Keratinocyte (primary cell): ENCODE measurements around the gene SCNN1G. TPM values are rescaled to one million over a fixed set of nuclear protein-coding genes. Genes with fewer than 3 reads are reported as not detected.

Experiments
- DNase-seq: peaks from one replicate; pipeline ENCODE4 v3.0.0-alpha.2; 2011; ENCODE audit warnings: low read depth, missing footprints, low spot score
- FAIRE-seq: peaks from 2 replicates; lab custom pipeline; 2011; peaks lifted over from hg19 to GRCh38; lab: Jason Lieb, UNC
- H2AFZ ChIP-seq: 2 replicates; pipeline ENCODE4 v1.6.0; 2012; ENCODE audit warnings: low read length, control low read depth, inconsistent platforms; ENCODE audit not compliant: control insufficient read depth
- H3K27ac ChIP-seq: 2 replicates; pipeline ENCODE4 v1.5.1; 2011; ENCODE audit warnings: low read length; ENCODE audit not compliant: control insufficient read depth, insufficient read depth
- H3K27me3 ChIP-seq: 3 replicates; pipeline ENCODE4 v1.6.0; 2011; ENCODE audit warnings: low read length; ENCODE audit not compliant: control insufficient read depth, insufficient read depth; ENCODE audit errors: extremely low read depth
- H3K36me3 ChIP-seq, 2 experiments: 2 replicates in 1 of 2; 3 replicates in 1 of 2; pipeline ENCODE4 v1.5.1; 2011; ENCODE audit warnings: low read length in 2 of 2, mild to moderate bottlenecking in 1 of 2; ENCODE audit not compliant: control insufficient read depth in 2 of 2, insufficient read depth in 2 of 2; ENCODE audit errors: extremely low read depth in 1 of 2
- H3K4me1 ChIP-seq: 3 replicates; pipeline ENCODE4 v1.5.1; 2011; ENCODE audit warnings: low read length; ENCODE audit not compliant: control insufficient read depth, insufficient read depth; ENCODE audit errors: extremely low read depth
- H3K4me2 ChIP-seq: 3 replicates; pipeline ENCODE4 v1.6.0; 2011; ENCODE audit warnings: low read depth, low read length; ENCODE audit not compliant: control insufficient read depth, insufficient read depth; ENCODE audit errors: extremely low read depth
- H3K4me3 ChIP-seq, 3 experiments: fragments of 200-600 bp in 1 of 3; sonication (generic) in 1 of 3; 2 replicates in 2 of 3; 3 replicates in 1 of 3; pipeline ENCODE4 v1.5.1; 2011 to 2016; ENCODE audit warnings: low read length in 3 of 3, mild to moderate bottlenecking in 3 of 3, control low read depth in 2 of 3, inconsistent platforms in 1 of 3, low read depth in 1 of 3, mixed read lengths in 1 of 3, mixed run types in 1 of 3, moderate library complexity in 1 of 3; ENCODE audit not compliant: control insufficient read depth in 2 of 3, insufficient read depth in 2 of 3; ENCODE audit errors: extremely low read depth in 1 of 3
- H3K79me2 ChIP-seq: 2 replicates; pipeline ENCODE4 v1.6.0; 2012; ENCODE audit warnings: low read length; ENCODE audit not compliant: control insufficient read depth, insufficient read depth
- H3K9ac ChIP-seq: 3 replicates; pipeline ENCODE4 v1.6.0; 2011; ENCODE audit warnings: low read length; ENCODE audit not compliant: control insufficient read depth, insufficient read depth; ENCODE audit errors: extremely low read depth
- H3K9me1 ChIP-seq: 3 replicates; pipeline ENCODE4 v1.6.0; 2011; ENCODE audit warnings: low read length; ENCODE audit not compliant: control insufficient read depth, insufficient read depth; ENCODE audit errors: extremely low read depth
- H3K9me3 ChIP-seq: 2 replicates; pipeline ENCODE4 v1.5.1; 2012; ENCODE audit warnings: low read depth, low read length; ENCODE audit not compliant: control insufficient read depth
- H4K20me1 ChIP-seq: 3 replicates; pipeline ENCODE4 v1.6.0; 2011; ENCODE audit warnings: low read length; ENCODE audit not compliant: control insufficient read depth, insufficient read depth; ENCODE audit errors: extremely low read depth
- CTCF ChIP-seq, 3 experiments: IDR thresholded peaks in 1 of 3; conservative IDR thresholded peaks in 1 of 3; optimal IDR thresholded peaks in 1 of 3; 2 replicates in 2 of 3; 3 replicates in 1 of 3; pipeline versions ENCODE3 to v1.5.1; 2011; ENCODE audit warnings: low read length in 3 of 3, mild to moderate bottlenecking in 3 of 3, moderate library complexity in 2 of 3, control low read depth in 1 of 3, inconsistent platforms in 1 of 3; ENCODE audit not compliant: insufficient read depth in 2 of 3; ENCODE audit errors: extremely low read depth in 1 of 3
- EZH2 ChIP-seq: IDR thresholded peaks from one replicate; pipeline ENCODE4 v1.6.1; 2012; ENCODE audit warnings: inconsistent platforms, mild to moderate bottlenecking, low read length, moderate library complexity
- dilution Hi-C: fragments of 300-500 bp; cut with MboI; formaldehyde crosslinking; loops from one replicate; pipeline ENCODE4 v1.7.0; 2020; ENCODE audit warnings: low sequenced_read_pairs; ENCODE audit not compliant: extremely low pct_ligation_motif_present
- polyA plus RNA-seq, 5 experiments: library from polyadenylated mRNA; depleted of rRNA in 3 of 5; stranded (reverse) in 3 of 5; stranded (forward) in 1 of 5; unstranded in 1 of 5; fragments of >200 nt; gene quantifications; 1 replicate in 1 of 5; 2 replicates in 3 of 5; 3 replicates in 1 of 5; pipeline versions ENCODE4 v1.2.1 to v1.2.3, GENCODE V29; 2011 to 2012; ENCODE audit warnings: missing spikeins in 2 of 5, low read depth in 1 of 5, low replicate concordance in 1 of 5

Gene SCNN1G
- polyA plus RNA-seq, 1 donor (not counting 4 experiments of a cell fraction or from before 2014, with no cell fraction given) = 0.25 TPM

GRCh38 chr16:23254338-23254737, 71.8 kb downstream of the SCNN1G start:
- no peak overlapping the region for H2AFZ ChIP-seq

GRCh38 chr16:23255000-23255399, 72.5 kb downstream of the SCNN1G start:
- Histone ChIP-seq H3K79me2 (no peaks in the 10 kb centered on the region), H3K4me2 (no peak overlapping the region), H3K9me3 (no peaks in the 10 kb centered on the region), H3K4me3 (no peak overlapping the region), H3K9ac (no peak overlapping the region), H3K36me3 (no peaks in the 10 kb centered on the region), H2AFZ (no peak overlapping the region), H3K27ac (no peak overlapping the region), H3K27me3 (no peaks in the 10 kb centered on the region), H3K4me1 (peaks cover 15% of the 10 kb centered on the region), H4K20me1 (no peaks in the 10 kb centered on the region), H3K9me1 (no peaks in the 10 kb centered on the region)
- dilution Hi-C loops = no loop called here
- no peak for DNase-seq
- FAIRE-seq = no peak
- no peak for TF ChIP-seq EZH2
- no peak for TF ChIP-seq CTCF (optimal IDR thresholded peaks at IDR 0.05 in 1 of 3, IDR thresholded peaks at IDR 0.05 in 1 of 3, conservative IDR thresholded peaks at IDR 0.05 in 1 of 3; ENCODE audit: extremely low read depth in 1 of 3, insufficient read depth in 2 of 3, low read length in 3 of 3)

More at GRCh38 chr16:23254338-23254737, 71.8 kb downstream of the SCNN1G start:
- H3K9ac ChIP-seq = no peak overlapping the region
- H3K79me2 ChIP-seq = no peaks in the 10 kb centered on the region
- no peak overlapping the region for H3K27ac ChIP-seq
- no peaks in the 10 kb centered on the region for H3K36me3 ChIP-seq
- no peak for FAIRE-seq
- H4K20me1 ChIP-seq = no peaks in the 10 kb centered on the region
- no peaks in the 10 kb centered on the region for H3K9me1 ChIP-seq
- dilution Hi-C loops = no loop called here
- no peaks in the 10 kb centered on the region for H3K27me3 ChIP-seq
- peaks cover 15% of the 10 kb centered on the region for H3K4me1 ChIP-seq
- no peaks in the 10 kb centered on the region for H3K9me3 ChIP-seq
- no peak overlapping the region for H3K4me3 ChIP-seq
- no peak for DNase-seq
- no peak overlapping the region for H3K4me2 ChIP-seq
- TF ChIP-seq EZH2 (no peak), CTCF (optimal IDR thresholded peaks at IDR 0.05 in 1 of 3, IDR thresholded peaks at IDR 0.05 in 1 of 3, conservative IDR thresholded peaks at IDR 0.05 in 1 of 3; ENCODE audit: extremely low read depth in 1 of 3, insufficient read depth in 2 of 3, low read length in 3 of 3) (no peak)
